MM.1S (cell line): ENCODE measurements around the gene CHST11.

Experiments
- DNase-seq: peaks from one replicate; pipeline ENCODE4 v3.0.0-alpha.2; 2015
- H2AFZ ChIP-seq: fragments of 300-600 bp; sonication (generic); 2 replicates; pipeline ENCODE4 v1.6.0; 2016; ENCODE audit warnings: antibody characterized with exemption, low read length
- H3F3A ChIP-seq: fragments of 300-600 bp; sonication (generic); 2 replicates; pipeline ENCODE4 v1.6.1; 2016; ENCODE audit warnings: mild to moderate bottlenecking, antibody characterized with exemption, low read length, moderate library complexity, mixed read lengths; ENCODE audit not compliant: insufficient read depth
- H3K27ac ChIP-seq: fragments of 300-600 bp; sonication (generic); 2 replicates; pipeline ENCODE4 v1.5.1; 2016; ENCODE audit warnings: mild to moderate bottlenecking, low read length
- H3K27me3 ChIP-seq: fragments of 300-600 bp; sonication (generic); replicated peaks from 2 replicates; pipeline ENCODE4 v1.6.0; 2016; ENCODE audit warnings: low read length; ENCODE audit not compliant: insufficient read depth
- H3K36me3 ChIP-seq: fragments of 300-600 bp; sonication (generic); replicated peaks from 2 replicates; pipeline ENCODE4 v1.6.1; 2016; ENCODE audit warnings: mild to moderate bottlenecking, low read length, mixed read lengths; ENCODE audit not compliant: insufficient read depth
- H3K4me1 ChIP-seq: fragments of 300-600 bp; sonication (generic); 2 replicates; pipeline ENCODE4 v1.6.1; 2016; ENCODE audit warnings: low read length, mixed read lengths
- H3K4me2 ChIP-seq: fragments of 300-600 bp; sonication (generic); 2 replicates; pipeline ENCODE4 v1.6.0; 2016; ENCODE audit warnings: low read depth, low read length
- H3K4me3 ChIP-seq: fragments of 300-600 bp; sonication (generic); 2 replicates; pipeline ENCODE4 v1.5.1; 2016; ENCODE audit warnings: low read length, mixed read lengths
- H3K79me2 ChIP-seq: fragments of 300-600 bp; sonication (generic); 2 replicates; pipeline ENCODE4 v1.6.1; 2016; ENCODE audit warnings: mixed run types, low read length, mixed read lengths
- H3K9ac ChIP-seq: fragments of 300-600 bp; sonication (generic); 2 replicates; pipeline ENCODE4 v1.6.1; 2016; ENCODE audit warnings: low read length, mixed read lengths
- H3K9me2 ChIP-seq: fragments of 300-600 bp; sonication (generic); replicated peaks from 2 replicates; pipeline ENCODE4 v1.6.1; 2016; ENCODE audit warnings: mild to moderate bottlenecking, low read length, mixed read lengths; ENCODE audit not compliant: insufficient read depth
- H3K9me3 ChIP-seq: fragments of 300-600 bp; sonication (generic); replicated peaks from 2 replicates; pipeline ENCODE4 v1.6.1; 2016; ENCODE audit warnings: mild to moderate bottlenecking, low read length, mixed read lengths; ENCODE audit not compliant: insufficient read depth
- H4K20me1 ChIP-seq: fragments of 300-600 bp; sonication (generic); 2 replicates; pipeline ENCODE4 v1.6.1; 2016; ENCODE audit warnings: mild to moderate bottlenecking, low read length, moderate library complexity, mixed read lengths; ENCODE audit not compliant: insufficient read depth
- EZH2 ChIP-seq: fragments of 300-600 bp; sonication (generic); optimal IDR thresholded peaks from 2 replicates; pipeline ENCODE3; 2017; ENCODE audit warnings: low read depth, mild to moderate bottlenecking, antibody characterized with exemption, low read length, mixed read lengths
- EZH2phosphoT487 ChIP-seq: fragments of 300-600 bp; sonication (generic); IDR thresholded peaks from 2 replicates; pipeline ENCODE4 v1.6.1; 2018; ENCODE audit warnings: antibody characterized with exemption, low read length
- TF ChIP-seq, protein P1 (sequence below): fragments of 300-600 bp; sonication (generic); IDR thresholded peaks from 2 replicates; pipeline ENCODE4 v1.5.1; 2016; ENCODE audit warnings: antibody characterized with exemption, low read length, mixed read lengths

CHST11 gene

DNA sequence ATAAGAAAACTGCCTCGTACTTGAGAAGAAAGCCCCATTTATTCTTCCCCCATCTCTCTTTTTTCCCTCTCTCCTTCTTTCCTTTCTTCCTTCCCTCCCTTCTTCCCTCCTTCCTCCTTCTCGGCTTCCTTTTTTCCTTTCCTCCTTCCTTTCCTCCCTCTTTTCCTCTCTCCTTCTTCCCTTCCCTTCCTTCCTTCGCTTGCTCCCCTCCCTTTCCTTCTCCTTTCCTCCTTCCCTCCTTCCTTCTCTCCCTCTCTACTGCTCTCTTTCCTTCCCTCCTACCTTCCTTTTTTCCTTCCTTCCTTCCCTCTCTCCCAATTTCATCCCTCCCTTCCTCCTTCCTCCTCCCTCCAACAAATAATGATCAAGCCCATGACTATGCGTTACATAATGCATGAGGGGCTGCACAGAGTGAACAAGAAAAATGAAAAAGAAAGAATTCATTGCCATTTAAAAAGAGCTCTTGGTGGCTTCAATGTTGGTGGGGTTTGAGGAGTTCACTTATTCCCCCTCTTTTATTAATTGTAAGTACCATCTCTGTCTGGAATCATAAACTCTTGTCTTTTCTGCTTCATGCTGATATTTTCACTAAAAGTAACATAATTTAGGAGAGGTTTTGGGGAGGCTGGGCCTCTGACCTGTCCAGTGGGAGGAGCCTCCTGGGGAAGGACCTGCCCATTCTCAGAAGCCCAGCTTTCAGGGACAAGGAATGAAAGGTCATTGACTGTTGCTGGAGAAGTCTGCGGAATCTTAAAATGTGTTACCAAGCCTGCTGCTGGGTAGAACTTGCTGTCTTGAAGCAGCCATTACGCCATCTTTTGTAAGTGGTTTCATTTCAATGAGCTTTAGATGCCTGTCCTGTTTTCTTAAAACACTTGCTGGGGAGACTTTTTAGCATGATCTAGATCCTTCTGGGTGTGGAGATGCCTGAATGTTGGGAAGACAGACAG is 144.3 kb downstream of the CHST11 start:
- Histone ChIP-seq H3F3A (no peaks in the 10 kb centered on the region), H3K79me2 (peaks cover 7% of the 10 kb centered on the region), H3K9ac (no peak overlapping the region), H3K4me3 (no peak overlapping the region), H4K20me1 (no peaks in the 10 kb centered on the region), H3K9me3 (no peaks in the 10 kb centered on the region), H2AFZ (no peak overlapping the region), H3K4me2 (no peak overlapping the region), H3K27me3 (no peaks in the 10 kb centered on the region), H3K36me3 (no peaks in the 10 kb centered on the region), H3K9me2 (no peaks in the 10 kb centered on the region), H3K4me1 (peaks cover 7% of the 10 kb centered on the region; the same call in 1 of the 2 replicates), H3K27ac (no peak overlapping the region)
- no peak for DNase-seq
- TF ChIP-seq EZH2: no peak
- TF ChIP-seq, protein P1, sequence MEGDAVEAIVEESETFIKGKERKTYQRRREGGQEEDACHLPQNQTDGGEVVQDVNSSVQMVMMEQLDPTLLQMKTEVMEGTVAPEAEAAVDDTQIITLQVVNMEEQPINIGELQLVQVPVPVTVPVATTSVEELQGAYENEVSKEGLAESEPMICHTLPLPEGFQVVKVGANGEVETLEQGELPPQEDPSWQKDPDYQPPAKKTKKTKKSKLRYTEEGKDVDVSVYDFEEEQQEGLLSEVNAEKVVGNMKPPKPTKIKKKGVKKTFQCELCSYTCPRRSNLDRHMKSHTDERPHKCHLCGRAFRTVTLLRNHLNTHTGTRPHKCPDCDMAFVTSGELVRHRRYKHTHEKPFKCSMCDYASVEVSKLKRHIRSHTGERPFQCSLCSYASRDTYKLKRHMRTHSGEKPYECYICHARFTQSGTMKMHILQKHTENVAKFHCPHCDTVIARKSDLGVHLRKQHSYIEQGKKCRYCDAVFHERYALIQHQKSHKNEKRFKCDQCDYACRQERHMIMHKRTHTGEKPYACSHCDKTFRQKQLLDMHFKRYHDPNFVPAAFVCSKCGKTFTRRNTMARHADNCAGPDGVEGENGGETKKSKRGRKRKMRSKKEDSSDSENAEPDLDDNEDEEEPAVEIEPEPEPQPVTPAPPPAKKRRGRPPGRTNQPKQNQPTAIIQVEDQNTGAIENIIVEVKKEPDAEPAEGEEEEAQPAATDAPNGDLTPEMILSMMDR: no peak

DNA sequence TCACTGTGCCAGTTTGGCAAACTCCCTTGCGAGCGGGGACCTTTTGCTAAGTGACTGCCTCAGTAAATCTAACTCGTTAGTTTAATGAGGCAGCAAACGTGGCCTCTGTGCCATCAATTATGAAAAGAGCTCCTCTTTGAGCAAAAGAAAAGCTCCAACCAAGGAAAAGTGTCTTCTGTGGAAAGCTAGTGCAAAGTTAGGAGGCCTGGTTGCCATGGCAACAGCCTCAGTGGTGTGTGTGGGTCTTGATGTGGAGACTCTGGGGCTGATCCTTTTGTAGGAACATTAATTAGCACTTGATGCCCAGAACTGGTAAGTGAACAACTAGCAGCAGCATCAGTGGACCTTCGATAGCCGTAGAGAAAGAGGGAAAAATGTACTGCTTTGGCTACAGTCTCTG is 145.7 kb downstream of the CHST11 start:
- Histone ChIP-seq H3K27ac (no peak overlapping the region), H4K20me1 (no peaks in the 10 kb centered on the region), H3K4me1 (peaks cover 7% of the 10 kb centered on the region; the same call in 1 of the 2 replicates), H3K79me2 (no peaks in the 10 kb centered on the region), H3K27me3 (no peaks in the 10 kb centered on the region), H3K9me3 (no peaks in the 10 kb centered on the region), H3F3A (no peaks in the 10 kb centered on the region), H3K4me2 (no peak overlapping the region), H3K9ac (no peak overlapping the region), H3K4me3 (no peak overlapping the region), H3K9me2 (no peaks in the 10 kb centered on the region), H3K36me3 (no peaks in the 10 kb centered on the region), H2AFZ (no peak overlapping the region)
- no peak for DNase-seq
- TF ChIP-seq EZH2phosphoT487: no peak
- no peak for TF ChIP-seq EZH2
- TF ChIP-seq, protein P1: no peak

DNA sequence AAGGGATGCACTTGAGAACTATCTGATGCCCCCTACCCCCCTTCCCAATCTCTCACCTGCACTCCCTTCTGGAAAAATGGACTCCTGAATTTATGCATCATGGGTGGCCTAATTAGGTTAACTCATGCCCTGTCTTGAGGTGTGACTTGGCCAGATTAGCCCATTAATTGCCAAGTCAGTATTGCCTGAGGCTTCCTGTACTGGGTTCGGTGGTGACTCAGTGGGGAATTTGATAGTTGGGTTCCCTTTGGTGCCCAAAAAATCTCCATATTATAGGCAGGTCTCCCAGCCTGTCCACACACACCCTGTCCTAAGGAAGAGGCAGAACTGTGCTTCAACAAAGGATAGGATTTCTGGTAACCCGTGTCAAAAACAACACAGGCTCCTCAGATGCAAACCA is 146.1 kb downstream of the CHST11 start:
- no peak for DNase-seq
- no peaks in the 10 kb centered on the region for H3K27me3 ChIP-seq
- no peak overlapping the region for H3K4me2 ChIP-seq
- TF ChIP-seq, protein P1: no peak
- H3K9ac ChIP-seq: no peak overlapping the region
- H3F3A ChIP-seq: no peaks in the 10 kb centered on the region
- no peaks in the 10 kb centered on the region for H4K20me1 ChIP-seq
- H3K9me2 ChIP-seq: no peaks in the 10 kb centered on the region
- peaks cover 7% of the 10 kb centered on the region; the same call in 1 of the 2 replicates for H3K4me1 ChIP-seq
- H2AFZ ChIP-seq: no peak overlapping the region
- H3K36me3 ChIP-seq: no peaks in the 10 kb centered on the region
- no peaks in the 10 kb centered on the region for H3K9me3 ChIP-seq
- H3K79me2 ChIP-seq: no peaks in the 10 kb centered on the region
- no peak overlapping the region for H3K27ac ChIP-seq
- no peak overlapping the region for H3K4me3 ChIP-seq
